AG09309 (cell line): ENCODE data around the gene RGS9BP.

Source experiments
- DNase-seq: peaks from one replicate; pipeline ENCODE4 v3.0.0-alpha.2; 2010; ENCODE audit warnings: low read depth
- H3K4me3 ChIP-seq: 2 replicates; pipeline ENCODE4 v1.5.1; 2011; ENCODE audit warnings: mild to moderate bottlenecking, low read depth, low read length, moderate library complexity; ENCODE audit not compliant: control insufficient read depth
- CTCF ChIP-seq: IDR thresholded peaks from 2 replicates; pipeline ENCODE4 v1.5.1; 2011; ENCODE audit warnings: mild to moderate bottlenecking, low read depth, low read length, inconsistent platforms; ENCODE audit not compliant: insufficient read depth, control insufficient read depth; ENCODE audit errors: missing control alignments

Gene RGS9BP

GRCh38 chr19:32674931-32675719 lies 523 bp upstream of the RGS9BP start, which contains the start of gene ANKRD27:
TSS of gene ANKRD27 (minus strand) at chr19:32675180. CDS start at chr19:32659015, 16,165 bp downstream.
- no peak for TF ChIP-seq CTCF
- peak within 1 kb of the TSS; percentile 95 for H3K4me3 ChIP-seq
- DNase-seq = peak; percentile 83

- no peak for TF ChIP-seq CTCF
- DNase-seq = no peak
Observed at GRCh38 chr19:32676186-32676894, 692 bp downstream of the RGS9BP start.

GRCh38 chr19:32676895-32677359 lies 1.3 kb downstream of the RGS9BP start:
- no peak for DNase-seq
- no peak for TF ChIP-seq CTCF
- H3K4me3 ChIP-seq = no peak overlapping the region

More at GRCh38 chr19:32676186-32676894, 692 bp downstream of the RGS9BP start:
- peak overlapping the region; percentile 95; the same call in 1 of the 2 replicates for H3K4me3 ChIP-seq

- no peak for DNase-seq
- no peak overlapping the region for H3K4me3 ChIP-seq
- no peak for TF ChIP-seq CTCF
Observed at GRCh38 chr19:32677657-32678056, 2.0 kb downstream of the RGS9BP start.

GRCh38 chr19:32680986-32681385 lies 5.3 kb downstream of the RGS9BP start:
- H3K4me3 ChIP-seq = no peak overlapping the region
- no peak for TF ChIP-seq CTCF

GRCh38 chr19:32682317-32682716 lies 6.7 kb downstream of the RGS9BP start:
- no peak for TF ChIP-seq CTCF
- DNase-seq = no peak
- no peak overlapping the region for H3K4me3 ChIP-seq

More at GRCh38 chr19:32680986-32681385, 5.3 kb downstream of the RGS9BP start:
- DNase-seq = no peak
